ENCODE results near the gene CDKN2D.
"Not testable (repeated sequence)": the region's sequence is repeated elsewhere in the genome, so short reads cannot be mapped to it uniquely, and the experiment has no call there.

Gene CDKN2D

DNA sequence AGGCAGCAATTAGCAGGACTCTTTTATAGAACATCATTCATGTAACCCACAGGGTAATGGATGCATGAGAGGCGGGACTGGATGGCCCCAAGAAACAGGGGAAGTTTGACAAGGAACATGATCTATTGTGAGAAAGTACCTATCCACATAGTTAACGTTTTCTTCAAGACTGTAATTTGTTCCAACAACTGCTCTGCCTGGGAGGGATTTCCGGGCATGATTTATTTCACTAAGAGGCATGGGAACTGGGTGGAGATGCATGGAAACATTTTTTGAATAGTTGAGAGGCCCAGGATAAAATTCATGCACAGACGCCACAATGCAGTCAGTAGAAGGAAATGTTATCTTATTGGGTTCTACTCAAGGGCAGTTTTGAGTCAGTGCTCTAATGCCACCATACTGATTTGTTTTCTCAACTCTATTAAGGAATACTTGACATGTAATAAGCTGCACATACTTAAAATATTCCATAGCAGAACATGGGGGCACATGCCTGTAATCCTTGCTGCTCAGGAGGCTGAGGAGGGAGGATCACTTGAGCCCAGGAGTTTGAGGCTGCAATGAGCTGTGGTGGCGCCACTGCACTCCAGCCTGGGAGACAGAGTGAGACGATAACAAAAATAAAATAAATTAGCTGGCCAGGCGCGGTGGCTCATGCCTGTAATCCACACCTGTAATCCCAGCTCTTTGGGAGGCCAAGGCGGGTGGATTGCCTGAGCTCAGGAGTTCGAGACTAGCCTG is 35.0 kb downstream of the CDKN2D start:
- TF ChIP-seq, protein P1, sequence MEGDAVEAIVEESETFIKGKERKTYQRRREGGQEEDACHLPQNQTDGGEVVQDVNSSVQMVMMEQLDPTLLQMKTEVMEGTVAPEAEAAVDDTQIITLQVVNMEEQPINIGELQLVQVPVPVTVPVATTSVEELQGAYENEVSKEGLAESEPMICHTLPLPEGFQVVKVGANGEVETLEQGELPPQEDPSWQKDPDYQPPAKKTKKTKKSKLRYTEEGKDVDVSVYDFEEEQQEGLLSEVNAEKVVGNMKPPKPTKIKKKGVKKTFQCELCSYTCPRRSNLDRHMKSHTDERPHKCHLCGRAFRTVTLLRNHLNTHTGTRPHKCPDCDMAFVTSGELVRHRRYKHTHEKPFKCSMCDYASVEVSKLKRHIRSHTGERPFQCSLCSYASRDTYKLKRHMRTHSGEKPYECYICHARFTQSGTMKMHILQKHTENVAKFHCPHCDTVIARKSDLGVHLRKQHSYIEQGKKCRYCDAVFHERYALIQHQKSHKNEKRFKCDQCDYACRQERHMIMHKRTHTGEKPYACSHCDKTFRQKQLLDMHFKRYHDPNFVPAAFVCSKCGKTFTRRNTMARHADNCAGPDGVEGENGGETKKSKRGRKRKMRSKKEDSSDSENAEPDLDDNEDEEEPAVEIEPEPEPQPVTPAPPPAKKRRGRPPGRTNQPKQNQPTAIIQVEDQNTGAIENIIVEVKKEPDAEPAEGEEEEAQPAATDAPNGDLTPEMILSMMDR (IDR thresholded peaks at IDR 0.05; ENCODE audit: low read length, missing control alignments), result no peak
- DNase-seq (ENCODE audit: low read depth), result peak; percentile 87
- no peak overlapping the region for H3K4me3 ChIP-seq (replicated peaks; ENCODE audit: low read depth, low read length)

DNA sequence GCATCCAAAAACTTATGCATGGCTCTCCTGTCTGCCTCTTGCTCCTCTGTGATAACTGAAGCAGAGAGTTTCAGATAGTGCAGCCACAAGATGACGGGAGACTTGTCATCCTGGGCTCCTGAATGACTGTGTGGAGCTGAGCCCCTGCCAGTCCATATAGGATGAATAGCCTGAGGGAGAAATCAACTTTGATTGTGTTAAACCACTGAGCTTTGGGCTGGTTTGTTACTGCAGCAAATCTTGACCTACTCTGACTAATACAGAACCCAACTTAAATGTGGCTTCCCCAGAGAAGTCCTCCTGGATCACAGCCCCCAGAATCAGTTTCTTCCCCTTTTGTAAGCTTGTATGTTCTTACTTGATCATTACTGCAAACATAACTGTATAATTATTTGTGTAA is 36.3 kb downstream of the CDKN2D start:
- H3K4me3 ChIP-seq (replicated peaks; ENCODE audit: low read depth, low read length), result no peak overlapping the region
- TF ChIP-seq, protein P1 (IDR thresholded peaks at IDR 0.05; ENCODE audit: low read length, missing control alignments), result no peak
- DNase-seq (ENCODE audit: low read depth), result no peak

DNA sequence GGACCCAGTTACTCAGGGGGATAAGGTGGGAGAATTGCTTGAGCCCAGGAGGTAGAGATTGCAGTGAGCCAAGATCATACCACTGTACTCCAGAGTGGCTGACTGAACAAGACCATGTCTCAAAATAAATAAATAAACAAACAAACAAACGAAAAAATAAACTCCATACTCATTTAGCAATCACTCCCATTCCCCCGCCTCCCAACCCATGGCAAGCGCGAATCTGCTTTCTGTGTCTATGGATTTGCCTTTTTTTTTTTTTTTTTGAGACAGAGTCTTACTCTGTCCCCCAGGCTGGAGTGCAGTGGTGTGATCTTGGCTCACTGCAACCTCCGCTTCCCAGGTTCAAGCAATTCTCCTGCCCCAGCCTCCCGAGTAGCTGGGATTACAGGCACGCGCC is 41.9 kb downstream of the CDKN2D start:
- H3K4me3 ChIP-seq (replicated peaks; ENCODE audit: low read depth, low read length); DNase-seq (ENCODE audit: low read depth): not testable (repeated sequence)

DNA sequence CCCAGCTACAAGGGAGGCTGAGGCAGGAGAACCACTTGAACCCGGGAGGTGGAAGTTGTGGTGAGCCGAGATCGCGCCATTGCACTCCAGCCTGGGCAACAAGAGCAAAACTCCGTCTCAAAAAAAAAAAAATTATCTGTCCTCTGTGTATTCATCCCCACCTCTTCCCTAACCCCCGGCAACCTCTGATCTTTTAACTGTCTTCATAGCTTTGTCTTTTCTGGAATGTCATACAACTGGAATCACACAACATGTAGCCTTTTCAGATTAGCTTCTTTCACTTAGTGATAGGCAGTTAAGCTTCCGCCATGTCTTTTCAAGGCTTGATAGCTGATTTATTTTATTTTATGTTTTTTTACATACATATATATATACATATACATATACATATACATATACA is 43.1 kb downstream of the CDKN2D start:
- no peak for DNase-seq (ENCODE audit: low read depth)
- TF ChIP-seq, protein P1 (IDR thresholded peaks at IDR 0.05; ENCODE audit: low read length, missing control alignments), result no peak

DNA sequence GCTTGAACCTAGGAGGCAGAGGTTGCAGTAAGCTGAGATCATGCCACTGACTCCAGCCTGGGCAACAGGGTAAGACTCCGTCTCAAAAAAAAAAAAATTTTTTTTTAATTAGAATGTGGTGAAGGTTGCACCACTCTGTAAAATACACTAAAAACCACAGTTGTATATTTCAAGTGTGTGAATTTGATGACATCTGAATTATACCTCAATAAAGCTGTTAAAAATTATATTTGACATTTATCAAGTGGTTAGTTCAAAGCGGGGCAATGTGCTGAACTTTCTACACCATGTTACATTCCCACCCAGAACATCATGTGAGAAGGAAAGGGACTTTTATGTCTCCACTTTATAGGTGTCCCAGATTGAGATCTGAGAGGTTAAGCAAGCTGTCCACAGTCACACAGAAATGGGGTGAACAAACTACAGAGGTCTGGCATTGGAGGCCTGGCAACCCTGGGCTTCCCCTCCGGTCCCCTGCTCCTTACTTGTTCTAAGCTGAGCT is 45.6 kb downstream of the CDKN2D start:
- TF ChIP-seq, protein P1 (IDR thresholded peaks at IDR 0.05; ENCODE audit: low read length, missing control alignments), result no peak
- no peak overlapping the region for H3K4me3 ChIP-seq (replicated peaks; ENCODE audit: low read depth, low read length)
- DNase-seq (ENCODE audit: low read depth), result no peak

More for the DNA sequence above, 43.1 kb downstream of the CDKN2D start:
- no peak overlapping the region for H3K4me3 ChIP-seq (replicated peaks; ENCODE audit: low read depth, low read length)

DNA sequence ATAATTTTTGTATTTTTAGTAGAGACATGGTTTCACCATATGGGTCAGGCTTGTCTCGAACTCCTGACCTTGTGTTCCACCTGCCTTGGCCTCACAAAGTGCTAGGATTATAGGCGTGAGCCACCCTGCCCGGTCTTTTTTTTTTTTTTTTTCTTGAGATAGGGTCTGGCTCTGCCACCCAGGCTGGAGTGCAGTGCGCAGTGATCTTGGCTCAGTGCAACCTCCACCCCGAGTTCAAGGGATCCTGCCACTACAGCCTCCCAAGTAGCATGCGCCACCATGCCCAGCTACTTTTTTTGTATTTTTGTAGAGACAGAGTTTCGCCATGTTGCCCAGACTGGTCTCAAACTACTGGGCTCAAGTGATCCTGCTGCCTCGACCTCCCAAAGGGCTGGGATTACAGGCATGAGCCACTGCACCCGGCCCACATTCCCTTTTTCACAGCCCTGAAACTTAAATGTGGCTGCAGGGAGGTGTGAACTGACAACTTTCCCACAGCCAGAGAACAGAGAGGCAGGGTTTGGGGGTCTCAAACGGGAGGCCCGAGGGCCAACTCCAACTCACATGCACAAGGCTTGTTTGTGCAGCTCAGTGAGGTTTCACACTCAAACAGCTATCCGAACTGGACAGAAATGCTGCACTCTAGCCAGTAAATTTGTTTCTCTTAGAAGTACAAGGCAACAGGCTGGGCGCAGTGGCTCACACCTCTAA is 47.2 kb downstream of the CDKN2D start:
- no peak overlapping the region for H3K4me3 ChIP-seq (replicated peaks; ENCODE audit: low read depth, low read length)
- TF ChIP-seq, protein P1 (IDR thresholded peaks at IDR 0.05; ENCODE audit: low read length, missing control alignments), result no peak
- no peak for DNase-seq (ENCODE audit: low read depth)

DNA sequence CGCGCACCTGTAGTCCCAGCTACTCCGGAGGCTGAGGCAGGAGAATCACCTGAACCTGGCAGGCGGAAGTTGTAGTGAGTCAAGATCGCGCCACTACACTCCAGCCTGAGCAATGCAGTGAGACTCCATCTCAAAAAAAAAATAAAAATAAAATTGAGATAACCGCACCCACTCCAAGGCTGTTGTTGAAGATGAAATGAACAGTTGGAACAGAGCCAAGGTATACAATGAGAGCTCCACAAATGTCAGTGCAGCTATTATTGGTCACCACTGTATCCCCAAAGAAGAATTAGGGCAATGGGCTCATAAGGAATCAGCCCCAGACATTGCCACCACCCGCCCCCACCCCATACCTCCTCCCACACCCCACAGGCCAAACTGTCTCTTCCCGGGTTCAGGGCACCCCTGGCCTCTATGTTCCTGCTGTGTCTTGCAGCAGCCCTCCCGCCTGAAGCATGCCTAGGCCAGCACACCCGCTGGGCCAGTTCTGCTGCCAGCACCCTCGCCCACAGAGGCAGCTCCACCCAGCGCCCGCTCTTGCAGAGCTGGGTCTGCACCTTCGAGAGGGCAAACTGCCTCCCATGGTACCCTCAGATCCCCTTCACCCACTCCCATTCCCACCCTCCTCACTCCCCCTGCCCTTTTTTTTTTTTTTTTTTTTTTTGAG is 48.0 kb downstream of the CDKN2D start:
- H3K4me3 ChIP-seq (replicated peaks; ENCODE audit: low read depth, low read length), result no peak overlapping the region
- TF ChIP-seq, protein P1 (IDR thresholded peaks at IDR 0.05; ENCODE audit: low read length, missing control alignments), result no peak
- DNase-seq (ENCODE audit: low read depth), result no peak

All from fibroblast of pulmonary artery (primary cell).